SK-N-MC (cell line): Measurements from ENCODE around the gene FLT1.

Source experiments
- EZH2 ChIP-seq: fragments of 200-600 bp; sonication (generic); IDR thresholded peaks from one replicate; pipeline ENCODE4 v1.6.1; 2017; ENCODE audit warnings: antibody characterized with exemption
- FOXP2 ChIP-seq: optimal IDR thresholded peaks from 2 replicates; pipeline ENCODE3; 2011; ENCODE audit warnings: mild to moderate bottlenecking, moderate library complexity; ENCODE audit not compliant: insufficient read depth; ENCODE audit errors: extremely low read length, control extremely low read depth
- POLR2AphosphoS5 ChIP-seq: IDR thresholded peaks from 2 replicates; pipeline ENCODE4 v1.6.1; 2012; ENCODE audit warnings: mild to moderate bottlenecking, low read depth, low read length, borderline replicate concordance

DNA sequence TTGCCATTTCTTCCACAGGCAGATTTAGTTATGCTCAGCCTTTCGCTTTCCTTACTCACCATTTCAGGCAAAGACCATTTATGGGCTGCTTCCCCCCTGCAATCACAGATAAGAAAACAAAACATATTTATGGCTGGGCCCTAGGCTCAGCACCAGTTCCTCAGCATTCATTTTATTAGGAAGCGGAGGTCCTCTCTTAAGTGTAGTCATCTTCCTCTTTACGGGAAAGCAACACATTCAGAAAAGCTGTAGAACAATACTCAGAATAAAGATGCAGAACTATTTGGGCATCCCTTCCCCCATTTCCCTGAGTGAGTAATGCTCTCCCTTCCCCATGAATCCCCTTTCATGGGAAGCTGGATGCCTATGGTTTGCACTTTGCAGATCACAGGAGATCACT is 27.9 kb downstream of the FLT1 start:
- TF ChIP-seq EZH2, result no peak
- no peak for TF ChIP-seq FOXP2
- no peak for TF ChIP-seq POLR2AphosphoS5
